GOT3 (cell line): ENCODE measurements around the gene RGMA.

Source experiments
- DNase-seq: peaks from one replicate; lab custom pipeline; 2025; ENCODE audit warnings: mixed read lengths; lab: John Stamatoyannopoulos, UW

The RGMA gene

DNA sequence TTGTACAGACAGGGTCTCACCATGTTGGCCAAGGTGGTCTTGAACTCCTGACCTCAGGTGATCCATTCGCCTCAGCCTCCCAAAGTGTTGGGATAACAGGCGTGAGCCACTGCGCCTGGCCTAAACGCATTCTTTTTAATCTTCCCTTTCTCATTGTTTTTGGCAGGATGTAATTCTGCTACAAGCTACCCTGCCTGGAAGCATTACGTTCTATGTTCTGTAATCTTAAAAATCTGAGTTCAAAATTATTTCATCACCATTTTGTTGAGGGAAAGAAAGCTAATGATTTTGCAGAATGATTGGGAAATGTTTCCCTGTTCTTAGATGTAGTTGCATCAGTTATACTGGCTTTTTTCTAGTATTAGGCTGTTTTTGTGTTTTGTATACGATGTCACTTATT, 71.5 kb downstream of the RGMA start:
- no peak for DNase-seq

DNA sequence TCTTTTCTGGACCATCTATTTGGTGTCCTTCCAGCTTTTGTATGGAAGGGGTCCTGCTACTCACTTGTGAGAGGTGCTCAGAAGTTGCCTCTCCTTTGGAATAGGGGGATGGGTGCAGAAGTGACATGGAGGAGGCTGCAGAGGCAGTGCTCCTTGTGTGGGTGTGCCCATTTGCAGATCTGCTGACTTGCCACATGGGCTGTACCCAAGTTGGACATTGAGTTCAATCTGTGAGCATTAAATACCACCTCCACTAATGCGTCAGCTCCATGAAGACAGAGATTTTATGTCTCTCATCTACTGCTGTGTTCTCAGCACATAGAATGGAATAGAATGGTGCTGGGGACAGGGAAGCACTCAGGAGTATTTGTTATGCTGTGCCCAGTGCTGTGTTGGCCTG, 76.2 kb downstream of the RGMA start:
- no peak for DNase-seq

DNA sequence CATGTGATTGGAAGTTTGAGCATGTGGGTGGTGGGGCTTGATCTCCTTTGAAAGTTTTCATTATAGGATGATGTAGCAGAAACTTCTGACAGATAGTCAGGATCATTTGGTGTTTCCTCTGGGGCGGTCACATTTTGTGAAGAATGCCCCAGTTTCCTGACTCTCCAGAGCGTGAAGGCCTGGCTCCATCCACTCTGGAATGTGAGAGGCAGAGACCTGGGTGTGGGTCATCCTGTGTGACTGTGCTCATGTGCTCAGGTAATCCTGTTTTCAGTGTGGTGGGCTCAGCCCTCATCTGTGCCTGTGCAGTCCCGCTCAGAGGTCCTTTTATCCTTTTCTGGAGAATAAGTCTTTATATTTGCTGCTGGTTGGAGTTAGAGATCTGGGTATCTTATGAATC, 81.0 kb downstream of the RGMA start:
- DNase-seq: no peak

DNA sequence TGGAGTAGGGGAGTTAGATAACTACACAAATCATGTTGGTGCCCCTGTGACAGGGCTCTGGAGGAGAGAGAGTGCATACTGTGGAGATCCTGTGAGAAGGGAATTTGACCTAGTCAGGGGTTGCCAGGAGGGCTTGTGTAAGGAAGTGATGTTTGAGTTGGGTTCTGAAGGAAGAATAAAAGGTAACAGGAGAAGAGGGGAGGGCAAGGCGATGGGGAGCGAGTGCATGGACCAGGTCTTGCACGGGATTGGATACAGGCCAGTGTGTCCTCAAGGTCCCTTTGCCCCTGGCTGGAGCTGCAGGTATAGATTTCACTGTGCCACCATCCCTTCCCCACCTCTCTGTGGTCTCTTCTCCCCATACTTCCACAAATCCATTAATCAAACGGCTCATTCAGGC, 83.9 kb downstream of the RGMA start:
- DNase-seq: no peak

GRCh38 chr15:93001881-93002280, 87.1 kb downstream of the RGMA start:
- DNase-seq: no peak

DNA sequence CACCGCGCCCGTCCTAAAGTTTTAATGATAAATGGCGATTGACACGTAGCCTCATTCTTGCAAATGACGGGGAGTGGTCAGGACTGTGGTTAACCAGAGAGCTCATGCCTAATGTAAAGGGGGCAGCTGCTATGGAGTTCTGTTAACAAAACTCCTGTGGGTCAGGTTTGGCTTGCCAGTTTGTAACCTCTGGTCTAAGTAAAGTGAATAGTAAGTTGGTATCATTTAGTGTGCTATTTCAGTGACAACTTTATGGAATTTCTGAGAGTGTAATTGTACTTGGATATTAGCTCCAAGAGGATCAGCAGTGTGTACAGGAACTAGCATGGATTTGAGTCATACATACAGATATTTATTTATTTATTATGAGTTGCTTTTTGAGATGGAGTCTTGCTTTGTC, 87.9 kb downstream of the RGMA start:
- no peak for DNase-seq

- DNase-seq: no peak
These were observed 91.2 kb downstream of the RGMA start for GRCh38 chr15:92997821-92998220.

- DNase-seq: no peak
These were observed 96.3 kb downstream of the RGMA start for GRCh38 chr15:92992720-92993119.

- DNase-seq: no peak
These were observed 99.0 kb downstream of the RGMA start for GRCh38 chr15:92990031-92990430.

DNA sequence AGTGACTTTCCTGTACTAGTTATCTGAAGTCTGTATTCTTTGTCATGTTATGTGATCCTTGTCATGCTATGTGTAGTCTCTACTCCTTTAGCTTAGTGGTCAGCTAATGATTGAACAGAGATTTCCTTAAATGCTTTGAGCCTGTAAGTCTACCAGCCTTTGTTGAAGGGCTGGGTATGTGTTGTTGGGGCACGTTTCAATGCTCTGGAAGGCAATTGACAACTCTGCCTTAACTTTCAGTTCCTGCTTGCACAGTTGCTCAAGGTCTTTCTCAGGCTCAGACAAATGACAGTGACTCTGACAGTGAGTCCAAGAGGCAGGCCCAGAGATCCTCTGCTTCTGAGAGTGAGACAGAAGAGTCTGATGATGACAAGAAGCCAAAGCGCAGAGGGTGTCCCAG, 99.5 kb downstream of the RGMA start:
- no peak for DNase-seq
